ENCODE data around the gene CTDP1.
"Not testable (repeated sequence)": the region's sequence is repeated elsewhere in the genome, so short reads cannot be mapped to it uniquely, and the experiment has no call there.

CTDP1 gene

DNA sequence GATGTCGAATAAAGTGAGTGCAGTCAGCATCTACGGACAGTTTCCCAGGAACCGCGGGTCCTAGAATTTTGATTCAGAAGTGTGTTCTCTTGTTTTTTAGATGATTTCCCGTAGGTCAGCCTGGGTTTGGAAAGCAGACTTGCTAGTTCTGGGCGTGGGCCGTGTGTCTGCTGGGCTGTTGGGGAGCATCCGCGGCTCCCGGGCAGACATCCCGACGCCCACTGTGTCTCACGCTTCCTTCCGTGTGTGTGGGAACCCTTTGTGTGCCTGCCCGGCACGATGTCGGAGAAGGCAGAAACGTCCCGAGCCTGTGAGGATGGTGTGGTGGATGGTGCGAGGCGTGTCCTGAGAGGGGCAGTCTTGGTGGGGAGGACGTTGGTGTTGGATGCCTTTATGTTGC, 18.4 kb downstream of the CTDP1 start:
- no peak for DNase-seq (ENCODE audit: low read depth in 4 of 4, low spot score in 1 of 4)

DNA sequence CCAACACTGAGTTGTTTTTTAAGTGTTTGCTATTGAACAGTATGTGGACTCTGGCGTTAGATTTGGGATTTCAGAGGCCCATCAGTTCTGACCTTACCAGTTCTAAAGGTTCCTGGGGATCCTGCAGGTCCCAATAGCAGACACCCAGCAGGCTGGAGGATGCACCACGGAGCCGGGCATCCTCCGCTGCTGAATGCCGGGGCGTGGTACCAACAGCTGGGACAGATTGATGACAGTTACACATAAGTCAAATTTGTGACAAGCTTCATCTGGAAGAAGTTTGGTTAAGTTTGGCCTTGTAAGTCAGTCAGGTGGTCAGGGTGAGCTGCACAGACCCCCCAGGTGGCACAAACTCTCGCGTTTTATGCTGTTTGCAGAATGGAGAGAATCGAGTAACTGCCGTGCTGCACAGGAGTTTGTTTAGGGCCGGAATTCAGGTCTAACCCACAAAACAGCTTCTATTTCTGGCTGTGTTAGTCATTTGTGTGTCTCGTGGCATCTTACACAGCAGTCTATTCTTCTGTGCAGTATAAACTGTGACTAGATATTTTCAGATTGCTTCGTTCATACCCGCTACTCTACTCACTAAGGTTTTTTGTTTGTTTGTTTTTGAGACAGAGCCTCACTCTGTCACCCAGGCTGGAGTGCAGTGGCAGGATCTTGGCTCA, 19.2 kb downstream of the CTDP1 start:
- no peak for DNase-seq (ENCODE audit: low read depth in 4 of 4, low spot score in 1 of 4)

DNA sequence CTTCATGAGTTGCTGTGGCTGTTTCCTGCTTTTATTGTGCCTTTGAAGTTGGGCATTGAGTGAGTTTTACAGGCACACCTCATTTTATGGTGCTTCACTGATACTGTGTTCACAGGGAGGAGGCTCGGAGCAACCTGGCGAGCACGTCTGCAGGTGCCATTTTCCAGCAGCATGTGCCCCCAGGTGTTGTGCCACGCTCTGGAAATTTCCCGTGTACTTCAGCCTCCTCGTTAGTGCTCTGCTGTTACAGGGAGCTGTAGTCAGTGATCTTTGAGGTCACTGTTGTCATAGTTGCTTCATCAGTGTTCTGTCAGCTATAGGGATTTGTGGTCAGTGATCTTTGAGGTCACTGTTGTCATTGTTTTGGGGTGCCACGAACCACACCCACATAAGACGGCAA, 20.1 kb downstream of the CTDP1 start:
- DNase-seq (ENCODE audit: low read depth in 4 of 4, low spot score in 1 of 4) = no peak

DNA sequence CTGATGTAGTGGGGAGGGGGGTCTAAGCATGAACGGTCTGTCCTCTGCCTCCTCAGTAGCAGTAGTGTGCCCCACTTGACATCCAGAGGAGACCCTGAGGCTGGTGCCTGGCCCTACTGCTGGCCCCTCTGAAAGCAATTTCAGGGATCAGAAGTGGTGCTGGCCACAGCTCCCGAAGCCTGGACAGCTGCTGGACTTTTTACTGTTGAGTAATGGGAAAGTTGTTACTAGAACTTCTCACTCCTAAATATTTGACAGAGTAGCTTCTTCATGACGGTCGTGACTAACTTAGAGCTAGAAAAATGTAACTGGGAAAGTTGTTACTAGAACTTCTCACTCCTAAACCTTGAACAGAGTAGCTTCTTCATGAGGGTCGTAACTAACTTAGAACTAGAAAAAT, 23.3 kb downstream of the CTDP1 start:
- no peak for DNase-seq (ENCODE audit: low read depth in 4 of 4, low spot score in 1 of 4)

DNA sequence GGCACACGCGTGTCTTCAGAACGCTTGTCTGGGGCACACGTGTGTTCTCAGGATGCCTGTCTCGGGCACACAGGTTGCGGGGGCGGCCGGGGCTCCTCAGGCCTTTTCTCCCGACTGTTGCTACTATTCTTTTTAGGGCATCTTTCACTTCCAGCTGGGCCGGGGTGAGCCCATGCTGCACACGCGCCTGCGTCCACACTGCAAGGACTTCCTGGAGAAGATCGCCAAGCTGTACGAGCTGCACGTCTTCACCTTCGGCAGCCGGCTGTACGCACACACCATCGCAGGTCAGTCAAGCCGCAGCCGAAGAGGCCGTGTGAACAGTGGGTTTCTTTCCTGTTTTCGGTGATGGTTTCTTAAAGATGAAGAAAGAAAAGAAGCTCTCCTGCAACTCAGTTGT, 25.0 kb downstream of the CTDP1 start:
- no peak for DNase-seq (ENCODE audit: low read depth in 4 of 4, low spot score in 1 of 4)

DNA sequence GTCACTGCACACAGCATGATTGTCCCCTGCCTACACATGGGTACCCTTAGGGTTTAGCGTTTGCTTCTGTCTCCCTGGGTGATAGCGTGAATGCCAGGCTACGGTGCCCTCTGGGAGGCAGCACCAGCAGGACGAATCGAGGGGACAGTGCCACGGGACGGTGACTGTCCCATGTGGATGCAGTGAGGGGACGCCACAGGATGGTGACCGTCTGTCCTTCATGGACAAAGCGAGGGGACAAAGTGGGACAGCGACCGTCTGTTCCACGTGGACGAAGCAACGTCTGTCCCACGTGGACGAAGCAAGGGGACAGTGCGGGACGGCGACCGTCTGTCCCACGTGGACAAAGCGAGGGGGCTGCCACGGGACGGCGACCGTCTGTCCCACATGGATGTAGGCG, 25.7 kb downstream of the CTDP1 start:
- DNase-seq (ENCODE audit: low read depth in 4 of 4, low spot score in 1 of 4) = no peak

DNA sequence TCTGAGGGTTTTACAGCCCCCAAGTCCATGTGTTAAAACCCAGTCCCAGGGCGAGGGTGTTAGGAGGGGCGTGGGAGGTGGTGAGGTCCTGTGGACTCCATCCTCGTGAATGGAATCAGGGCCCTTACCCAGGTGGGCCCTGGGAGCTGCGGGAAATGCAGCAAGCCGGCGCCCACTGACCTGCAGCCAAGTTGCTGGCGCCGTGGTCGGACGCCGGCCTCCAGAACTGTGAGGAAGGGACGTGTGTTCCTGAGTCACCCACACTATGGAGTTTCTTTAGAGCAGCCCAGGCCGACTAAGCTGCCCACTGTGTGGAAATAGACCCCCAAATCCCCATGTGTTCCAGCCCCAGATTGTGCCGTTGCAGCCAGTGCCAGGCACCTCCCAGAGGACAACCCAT, 26.4 kb downstream of the CTDP1 start:
- DNase-seq (ENCODE audit: low read depth in 4 of 4, low spot score in 1 of 4) = no peak

DNA sequence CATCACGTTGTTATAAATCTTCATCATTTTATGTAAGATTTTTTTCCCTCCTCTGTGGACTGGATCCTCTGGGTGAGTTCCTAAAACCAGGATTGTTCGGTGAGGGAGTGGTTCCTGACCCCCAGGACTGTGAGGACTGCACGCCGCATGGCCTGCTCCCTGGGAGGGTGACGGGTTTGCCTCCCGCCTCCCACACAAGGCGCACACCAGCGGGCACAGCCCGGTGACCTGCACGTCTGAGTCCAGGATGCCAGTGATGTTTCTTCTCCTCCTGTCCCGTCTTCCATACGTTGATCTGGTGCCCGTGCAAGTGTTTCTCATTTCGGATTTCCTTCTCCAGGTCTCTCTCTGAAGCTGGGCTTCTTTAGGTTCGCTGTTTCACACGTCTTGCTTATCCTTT, 27.1 kb downstream of the CTDP1 start:
- DNase-seq (ENCODE audit: low read depth in 4 of 4, low spot score in 1 of 4) = no peak

DNA sequence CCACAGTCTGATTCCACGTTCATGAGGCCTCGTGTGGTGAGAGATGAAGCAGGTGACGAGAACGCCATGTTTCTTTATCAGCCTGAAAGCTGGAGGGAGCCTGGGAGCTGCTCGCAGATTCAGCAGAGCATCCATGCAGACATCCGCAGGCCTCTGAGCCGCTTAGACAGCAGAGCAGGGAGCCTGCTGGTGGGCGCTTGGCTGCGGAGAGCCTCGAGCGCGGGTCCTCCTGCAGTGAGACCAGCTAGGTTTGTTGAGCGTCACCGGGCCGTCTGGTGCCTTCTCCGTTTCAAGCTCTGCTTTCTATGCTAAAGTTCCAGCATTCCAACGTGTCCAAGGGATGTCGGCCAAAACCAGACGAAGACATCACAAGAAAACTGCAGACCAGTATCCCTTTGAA, 27.6 kb downstream of the CTDP1 start:
- no peak for DNase-seq (ENCODE audit: low read depth in 4 of 4, low spot score in 1 of 4)

DNA sequence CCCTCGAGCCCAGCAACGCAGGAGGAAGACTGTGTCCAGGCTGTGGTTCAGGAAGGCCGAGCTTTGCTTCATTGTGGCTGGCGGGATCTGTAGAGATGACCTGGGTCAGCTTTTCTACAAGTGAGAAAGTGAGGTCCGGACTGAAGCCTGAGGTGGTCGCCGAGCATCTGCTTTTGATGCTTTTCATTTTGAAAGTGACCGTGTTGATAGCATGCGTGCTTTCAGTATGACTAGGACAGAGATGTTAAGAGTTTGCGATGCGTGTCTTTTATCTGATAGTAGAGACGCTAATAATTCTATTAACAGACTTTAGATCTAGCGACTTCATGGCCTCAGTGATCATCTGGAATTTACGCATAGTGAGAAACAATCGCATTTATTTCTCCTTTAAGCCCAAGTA, 28.1 kb downstream of the CTDP1 start:
- no peak for DNase-seq (ENCODE audit: low read depth in 4 of 4, low spot score in 1 of 4)

DNA sequence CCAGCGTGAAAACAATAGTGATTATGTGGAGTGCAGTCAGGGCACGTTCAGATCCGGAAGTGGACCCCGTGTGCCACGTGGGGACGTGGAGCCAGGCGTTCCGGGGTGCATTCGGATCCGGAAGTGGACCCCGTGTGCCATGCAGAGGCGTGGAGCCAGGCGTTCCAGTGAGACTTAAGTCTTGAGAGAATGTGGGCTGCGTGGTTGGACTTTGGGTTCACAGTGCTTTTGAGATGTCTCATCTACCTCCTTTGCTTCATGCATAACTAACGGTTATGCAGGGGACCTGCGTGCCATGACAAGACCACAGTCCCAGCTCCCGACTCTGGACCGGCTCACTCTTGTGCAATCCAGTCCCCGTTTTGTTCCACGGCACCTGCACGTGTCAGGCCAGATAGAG, 28.8 kb downstream of the CTDP1 start:
- DNase-seq (ENCODE audit: low read depth in 4 of 4, low spot score in 1 of 4) = no peak

DNA sequence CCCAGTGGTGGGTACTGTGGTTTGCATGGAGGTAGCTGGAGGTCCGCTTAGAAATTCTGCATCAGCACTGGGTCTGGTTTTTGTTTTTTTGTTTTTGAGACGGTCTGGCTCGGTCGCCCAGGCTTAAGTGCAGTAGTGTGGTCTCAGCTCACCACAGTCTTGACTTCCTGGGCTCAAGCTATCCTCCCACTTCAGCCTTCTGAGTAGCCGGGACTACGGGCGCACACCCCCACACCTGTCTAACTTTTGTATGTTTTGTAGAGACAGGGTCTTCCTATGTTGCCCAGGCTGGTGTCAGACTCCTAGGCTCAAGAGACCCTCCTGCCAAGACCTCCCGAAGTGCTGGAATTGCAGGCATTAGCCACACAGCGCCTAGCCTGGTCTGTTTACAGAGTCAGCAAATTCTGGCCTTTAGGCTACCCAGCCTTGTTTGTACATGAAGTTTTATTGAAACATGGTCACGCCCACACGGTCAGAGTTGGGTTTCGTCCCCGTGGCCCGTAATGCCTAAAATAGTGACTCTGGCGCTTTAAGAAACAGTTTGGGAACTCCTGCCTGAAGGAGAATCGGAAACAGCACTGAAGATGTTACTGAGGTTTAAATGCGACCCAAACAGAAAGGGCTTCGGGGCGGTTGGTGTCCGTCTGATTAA, 32.7 kb downstream of the CTDP1 start:
- DNase-seq (ENCODE audit: low read depth in 4 of 4, low spot score in 1 of 4) = no peak

DNA sequence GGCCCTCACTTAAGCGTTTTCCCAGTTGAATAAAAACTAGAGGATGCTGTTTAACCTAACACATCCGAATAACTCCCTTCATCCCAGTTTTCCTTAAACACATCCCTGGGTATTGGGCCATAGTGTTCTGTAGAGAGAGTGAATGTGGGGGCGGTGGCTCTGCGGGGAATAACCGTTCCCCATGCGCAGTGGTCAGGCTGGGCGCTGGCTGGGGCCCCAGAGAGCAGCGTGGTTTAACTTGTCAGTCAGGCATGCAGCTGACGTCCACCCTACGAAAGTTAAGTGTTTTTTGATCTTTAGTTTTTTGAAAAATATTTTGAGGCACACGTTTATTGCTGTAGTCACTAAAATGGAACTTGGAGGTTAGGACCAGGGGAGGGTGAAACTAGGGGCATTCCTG, 33.7 kb downstream of the CTDP1 start:
- no peak for DNase-seq (ENCODE audit: low read depth in 4 of 4, low spot score in 1 of 4)

DNA sequence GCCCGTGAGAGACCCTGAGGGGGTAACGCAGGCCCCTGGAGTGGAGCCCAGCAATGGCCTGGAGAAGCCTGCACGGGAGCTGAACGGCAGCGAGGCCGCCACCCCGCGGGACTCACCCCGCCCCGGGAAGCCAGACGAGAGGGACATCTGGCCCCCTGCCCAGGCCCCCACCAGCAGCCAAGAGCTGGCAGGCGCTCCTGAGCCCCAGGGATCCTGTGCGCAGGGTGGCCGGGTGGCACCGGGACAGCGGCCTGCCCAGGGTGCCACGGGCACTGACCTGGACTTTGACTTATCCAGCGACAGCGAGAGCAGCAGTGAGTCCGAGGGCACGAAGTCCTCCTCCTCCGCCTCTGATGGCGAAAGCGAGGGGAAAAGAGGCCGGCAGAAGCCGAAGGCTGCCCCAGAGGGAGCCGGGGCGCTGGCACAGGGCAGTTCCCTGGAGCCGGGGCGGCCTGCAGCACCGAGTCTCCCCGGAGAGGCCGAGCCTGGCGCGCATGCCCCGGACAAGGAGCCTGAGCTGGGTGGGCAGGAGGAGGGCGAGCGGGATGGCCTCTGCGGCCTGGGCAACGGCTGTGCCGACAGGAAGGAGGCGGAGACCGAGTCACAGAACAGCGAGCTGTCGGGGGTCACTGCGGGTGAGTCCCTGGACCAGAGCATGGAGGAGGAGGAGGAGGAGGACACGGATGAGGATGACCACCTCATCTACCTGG, 35.1 kb downstream of the CTDP1 start:
- DNase-seq (ENCODE audit: low read depth in 4 of 4, low spot score in 1 of 4) = no peak

DNA sequence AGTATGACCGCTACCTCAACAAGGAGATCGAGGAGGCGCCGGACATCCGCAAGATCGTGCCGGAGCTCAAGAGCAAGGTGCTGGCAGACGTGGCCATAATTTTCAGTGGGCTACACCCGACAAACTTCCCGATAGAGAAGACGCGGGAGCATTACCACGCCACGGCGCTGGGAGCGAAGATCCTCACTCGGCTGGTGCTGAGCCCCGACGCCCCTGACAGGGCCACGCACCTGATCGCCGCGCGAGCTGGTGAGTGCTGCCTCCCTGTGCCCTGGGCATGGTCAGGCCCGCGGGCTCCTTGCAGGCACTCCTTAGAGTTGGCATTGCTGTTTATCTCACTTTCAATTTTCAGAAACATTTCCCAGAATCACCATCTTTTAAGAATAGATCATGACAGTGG, 35.7 kb downstream of the CTDP1 start:
- DNase-seq (ENCODE audit: low read depth in 4 of 4, low spot score in 1 of 4) = no peak

DNA sequence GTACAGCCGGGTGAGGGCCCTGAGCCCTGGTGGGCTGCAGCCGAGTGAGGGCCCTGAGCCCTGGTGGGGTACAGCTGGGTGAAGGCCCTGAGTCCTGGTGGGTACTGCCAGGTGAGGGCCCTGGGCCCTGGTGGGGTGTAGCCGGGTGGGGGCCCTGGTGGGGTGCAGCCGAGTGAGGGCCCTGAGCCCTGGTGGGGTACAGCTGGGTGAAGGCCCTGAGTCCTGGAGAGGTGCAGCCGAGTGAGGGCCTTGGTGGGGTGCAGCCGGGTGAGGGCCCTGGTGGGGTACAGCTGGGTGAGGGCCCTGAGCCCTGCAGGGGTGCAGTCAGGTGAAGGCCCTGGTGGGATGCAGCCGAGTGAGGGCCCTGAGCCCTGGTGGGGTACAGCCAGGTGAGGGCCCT, 37.5 kb downstream of the CTDP1 start:
- DNase-seq (ENCODE audit: low read depth in 4 of 4, low spot score in 1 of 4) = no peak

DNA sequence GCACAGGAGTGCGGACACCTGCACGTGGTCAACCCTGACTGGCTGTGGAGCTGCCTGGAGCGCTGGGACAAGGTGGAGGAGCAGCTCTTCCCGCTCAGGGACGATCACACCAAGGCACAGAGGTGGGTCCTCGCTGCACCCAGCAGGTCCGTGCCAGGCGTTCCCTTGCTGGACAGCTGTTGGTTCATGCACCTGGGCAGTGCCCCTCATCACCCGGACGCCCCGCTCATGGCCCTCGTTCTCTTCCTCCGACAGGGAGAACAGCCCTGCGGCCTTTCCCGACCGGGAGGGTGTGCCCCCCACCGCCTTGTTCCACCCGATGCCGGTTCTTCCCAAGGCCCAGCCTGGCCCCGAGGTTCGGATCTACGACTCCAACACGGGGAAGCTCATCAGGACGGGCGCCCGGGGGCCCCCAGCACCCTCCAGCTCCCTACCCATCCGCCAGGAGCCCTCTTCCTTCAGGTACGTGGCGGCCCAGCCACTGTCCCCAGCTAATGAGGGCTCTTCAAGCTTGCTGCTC, 38.0 kb downstream of the CTDP1 start:
- no peak for DNase-seq (ENCODE audit: low read depth in 4 of 4, low spot score in 1 of 4)

DNA sequence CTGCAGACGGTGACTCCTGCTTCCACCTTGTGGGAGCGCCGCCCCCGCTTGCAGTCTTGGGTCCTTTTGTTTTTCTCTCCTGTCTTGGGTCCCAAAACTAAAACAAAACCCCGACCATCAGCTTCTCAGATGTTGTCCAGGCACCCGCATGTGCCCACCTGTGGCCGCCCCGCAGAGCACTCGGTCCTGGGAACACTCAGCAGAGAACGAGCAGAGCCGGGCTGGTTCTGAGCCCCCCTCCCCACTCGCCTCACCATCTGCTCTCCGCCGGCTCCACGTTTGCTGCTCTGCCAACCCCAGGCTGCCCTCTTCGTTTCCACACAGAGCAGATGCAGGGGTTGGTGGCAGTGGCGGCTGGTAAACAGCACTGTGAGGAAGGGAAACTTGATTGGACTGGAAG, 38.5 kb downstream of the CTDP1 start:
- DNase-seq (ENCODE audit: low read depth in 4 of 4, low spot score in 1 of 4) = no peak

DNA sequence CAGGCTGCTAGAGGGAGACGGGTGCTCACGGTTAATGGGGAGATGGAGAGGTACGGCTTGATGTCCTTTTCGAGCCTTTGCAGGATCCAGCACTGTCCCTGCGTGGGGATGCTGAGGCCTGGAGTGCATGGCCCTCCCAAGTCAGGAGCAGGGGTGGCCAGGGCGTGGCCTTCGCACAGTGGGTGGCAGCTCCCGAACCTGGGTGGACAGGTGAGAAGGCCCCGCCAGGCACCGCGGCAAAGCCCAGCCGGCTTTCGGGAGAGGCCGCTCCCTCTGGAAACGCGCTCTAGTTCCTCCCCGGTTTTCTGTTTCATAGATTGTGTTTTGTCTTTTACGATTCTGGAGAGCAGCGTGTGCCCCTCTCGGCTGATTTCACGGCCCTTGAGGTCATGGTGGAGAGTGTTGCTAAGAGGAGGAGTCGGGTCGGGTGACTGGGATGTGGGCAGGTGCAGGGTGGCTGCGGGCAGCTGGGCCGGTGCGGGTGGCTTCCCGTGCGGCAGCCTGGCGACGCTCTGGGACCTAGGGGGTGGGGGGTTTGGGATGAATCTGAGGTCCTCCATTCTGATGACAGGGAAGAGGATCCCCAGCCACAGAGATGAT, 39.4 kb downstream of the CTDP1 start:
- no peak for DNase-seq (ENCODE audit: low read depth in 4 of 4, low spot score in 1 of 4)

DNA sequence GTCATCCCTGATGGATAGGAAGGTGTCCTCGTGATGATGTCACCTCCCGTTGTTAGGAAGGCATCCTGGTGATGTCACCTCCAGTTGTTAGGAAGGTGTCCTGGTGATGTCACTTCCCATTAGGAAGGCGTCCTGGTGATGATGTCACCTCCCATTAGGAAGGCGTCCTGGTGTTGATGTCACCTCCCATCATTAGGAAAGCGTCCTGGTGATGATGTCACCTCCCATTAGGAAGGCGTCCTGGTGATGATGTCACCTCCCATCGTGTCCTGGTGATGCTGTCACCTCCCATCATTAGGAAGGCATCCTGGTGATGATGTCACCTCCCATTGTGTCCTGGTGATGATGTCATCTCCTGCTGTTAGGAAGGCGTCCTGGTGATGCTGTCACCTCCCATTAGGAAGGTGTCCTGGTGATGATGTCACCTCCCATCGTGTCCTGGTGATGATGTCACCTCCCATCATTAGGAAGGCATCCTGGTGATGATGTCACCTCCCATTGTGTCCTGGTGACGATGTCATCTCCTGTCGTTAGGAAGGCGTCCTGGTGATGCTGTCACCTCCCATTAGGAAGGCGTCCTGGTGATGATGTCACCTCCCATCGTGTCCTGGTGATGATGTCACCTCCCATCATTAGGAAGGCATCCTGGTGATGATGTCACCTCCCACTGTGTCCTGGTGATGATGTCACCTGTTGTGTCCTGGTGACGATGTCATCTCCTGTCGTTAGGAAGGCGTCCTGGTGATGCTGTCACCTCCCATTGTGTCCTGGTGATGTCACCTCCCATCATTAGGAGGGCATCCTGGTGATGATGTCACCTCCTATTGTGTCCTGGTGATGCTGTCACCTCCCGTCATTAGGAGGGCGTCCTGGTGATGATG, 40.1 kb downstream of the CTDP1 start:
- not testable (repeated sequence) for DNase-seq (ENCODE audit: low read depth in 4 of 4, low spot score in 1 of 4)

DNA sequence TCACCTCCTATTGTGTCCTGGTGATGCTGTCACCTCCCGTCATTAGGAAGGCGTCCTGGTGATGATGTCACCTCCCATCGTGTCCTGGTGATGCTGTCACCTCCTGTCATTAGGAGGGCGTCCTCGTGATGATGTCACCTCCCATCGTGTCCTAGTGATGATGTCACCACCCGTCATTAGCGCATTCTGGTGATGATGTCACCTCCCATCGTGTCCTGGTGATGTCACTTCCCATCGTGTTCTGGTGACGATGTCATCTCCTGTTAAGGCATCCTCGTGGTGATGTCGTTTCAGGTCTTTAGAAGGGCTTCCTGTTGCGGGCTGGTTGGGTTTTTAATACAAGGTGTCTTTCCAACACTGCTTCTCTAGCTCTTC, 40.7 kb downstream of the CTDP1 start:
- no peak for DNase-seq (ENCODE audit: low read depth in 4 of 4, low spot score in 1 of 4)

Measured in stimulated activated CD4-positive, alpha-beta T cell treated with anti-CD3 and anti-CD28 coated beads, Interleukin-1b, Interleukin-23, amount 100 ng/mL, for 24 hours (primary cell).